HepG2 (cell line): Measurements from ENCODE around the gene PIWIL1. TPM values are rescaled to one million over a fixed set of nuclear protein-coding genes. Genes with fewer than 3 reads are reported as not detected.

Experiments
- ATAC-seq: fragments of 200-7000 bp; cut with Tn5 transposase; 3 replicates; pipeline ENCODE4 v1.9.1; 2020; ENCODE audit warnings: mild to moderate bottlenecking, moderate library complexity
- BruUV-seq: library from RNA; stranded (reverse); fragments of 400-500 nt; replicated peaks from 2 replicates; lab custom pipeline; 2021; lab: Mats Ljungman, UMichigan
- CTCF ChIA-PET: fragments of 300-600 bp; formaldehyde crosslinking; extraction: SDS; loops from one replicate; lab custom pipeline; 2021; ENCODE audit warnings: low total read pairs, inconsistent platforms, low intra/inter-chr PET ratio; lab: Yijun Ruan, JAX
- POLR2A ChIA-PET: fragments of 350-600 bp; sonication (Branson Sonifier 250); formaldehyde crosslinking; loops from one replicate; lab custom pipeline; 2020; ENCODE audit warnings: antibody characterized with exemption, inconsistent platforms; lab: Yijun Ruan, JAX
- DNase-seq: peaks from one replicate; pipeline ENCODE4 v3.0.0-alpha.2; 2015; ENCODE audit warnings: low spot score
- FAIRE-seq: peaks from 3 replicates; lab custom pipeline; 2011; peaks lifted over from hg19 to GRCh38; lab: Jason Lieb, UNC
- H2AFZ ChIP-seq: one replicate; pipeline ENCODE4 v1.6.1; 2011; ENCODE audit warnings: low read length, inconsistent platforms
- H3K27ac ChIP-seq: fragments of 300-600 bp; 3 replicates; pipeline ENCODE4 v1.8.0; 2011; ENCODE audit warnings: mixed run types, mild to moderate bottlenecking, mixed read lengths, low read length, inconsistent platforms; ENCODE audit not compliant: insufficient read depth; ENCODE audit errors: extremely low read length
- H3K27me3 ChIP-seq, 2 experiments: fragments of 200-600 bp in 1 of 2; 2 replicates in 1 of 2; 3 replicates in 1 of 2; pipeline versions ENCODE4 v1.6.0 to v1.8.0; 2011; ENCODE audit warnings: low read length in 2 of 2, mild to moderate bottlenecking in 2 of 2, moderate library complexity in 2 of 2, inconsistent platforms in 1 of 2; ENCODE audit not compliant: insufficient read depth in 2 of 2, control insufficient read depth in 1 of 2
- H3K36me3 ChIP-seq, 2 experiments: fragments of 200-600 bp in 1 of 2; replicated peaks in 1 of 2; 2 replicates in 1 of 2; 3 replicates in 1 of 2; pipeline versions ENCODE4 v1.5.1 to v1.8.0; 2011; ENCODE audit warnings: low read length in 2 of 2, inconsistent platforms in 1 of 2; ENCODE audit not compliant: insufficient read depth in 2 of 2, control insufficient read depth in 1 of 2
- H3K4me1 ChIP-seq: 2 replicates; pipeline ENCODE4 v1.5.1; 2012; ENCODE audit warnings: low read length, inconsistent platforms; ENCODE audit not compliant: insufficient read depth
- H3K4me2 ChIP-seq: 2 replicates; pipeline ENCODE4 v1.6.0; 2011; ENCODE audit warnings: low read depth, low read length, inconsistent platforms
- H3K4me3 ChIP-seq, 3 experiments: fragments of 200-600 bp in 1 of 3; sonication (generic), shearing (Covaris generic) in 1 of 3; replicated peaks in 1 of 3; 2 replicates each; pipeline ENCODE4 v1.5.1; 2011 to 2016; ENCODE audit warnings: low read length in 3 of 3, inconsistent platforms in 2 of 3, low read depth in 2 of 3, mild to moderate bottlenecking in 2 of 3, control low read depth in 1 of 3, mixed read lengths in 1 of 3; ENCODE audit not compliant: insufficient read depth in 1 of 3
- H3K79me2 ChIP-seq: one replicate; pipeline ENCODE4 v1.6.1; 2011; ENCODE audit warnings: low read length, inconsistent platforms; ENCODE audit not compliant: insufficient read depth
- H3K9ac ChIP-seq: 2 replicates; pipeline ENCODE4 v1.6.0; 2011; ENCODE audit warnings: mild to moderate bottlenecking, low read depth, low read length, inconsistent platforms; ENCODE audit not compliant: insufficient read depth
- H3K9me3 ChIP-seq: 2 replicates; pipeline ENCODE4 v1.5.1; 2012; ENCODE audit warnings: mild to moderate bottlenecking, low read length
- H4K20me1 ChIP-seq: 2 replicates; pipeline ENCODE4 v1.6.0; 2011; ENCODE audit warnings: inconsistent platforms, mild to moderate bottlenecking, low read length, moderate library complexity; ENCODE audit not compliant: insufficient read depth
- ARNT ChIP-seq: fragments of 450-650 bp; IDR thresholded peaks from 2 replicates; pipeline ENCODE4 v1.6.1; 2017
- ATF7-NPFF ChIP-seq: sonication (generic); formaldehyde crosslinking; IDR thresholded peaks from 2 replicates; pipeline ENCODE4 v1.8.1; 2023; ENCODE audit warnings: mild to moderate bottlenecking, low read depth, missing genetic modification reagents, moderate library complexity
- DNMT1 ChIP-seq: sonication (generic); formaldehyde crosslinking; IDR thresholded peaks from 2 replicates; pipeline ENCODE4 v1.5.1; 2020; ENCODE audit warnings: mild to moderate bottlenecking, missing genetic modification reagents
- ELF1 ChIP-seq: sonication (generic); formaldehyde crosslinking; IDR thresholded peaks from 2 replicates; pipeline ENCODE4 v1.4.0; 2020; ENCODE audit warnings: missing genetic modification reagents
- GTF3A ChIP-seq: sonication (generic); formaldehyde crosslinking; conservative IDR thresholded peaks from 2 replicates; pipeline ENCODE4 v1.4.0; 2020; ENCODE audit warnings: mild to moderate bottlenecking, missing genetic modification reagents
- HES4 ChIP-seq: sonication (generic); formaldehyde crosslinking; IDR thresholded peaks from 2 replicates; pipeline ENCODE4 v1.9.0; 2021; ENCODE audit warnings: mild to moderate bottlenecking, missing genetic modification reagents, borderline replicate concordance
- KDM6A ChIP-seq: IDR thresholded peaks from 2 replicates; pipeline ENCODE4 v1.6.1; 2016; ENCODE audit warnings: low read depth
- MAFK ChIP-seq, 2 experiments: IDR thresholded peaks in 1 of 2; conservative IDR thresholded peaks in 1 of 2; 2 replicates each; pipeline ENCODE4 v1.6.1; 2011; ENCODE audit warnings: improper control_type of control experiment in 2 of 2, low read length in 2 of 2
- MLXIP ChIP-seq: sonication (generic); formaldehyde crosslinking; IDR thresholded peaks from 2 replicates; pipeline ENCODE4 v1.9.0; 2021; ENCODE audit warnings: missing genetic modification reagents, borderline replicate concordance
- NCOA5 ChIP-seq: sonication (generic); formaldehyde crosslinking; IDR thresholded peaks from 2 replicates; pipeline ENCODE4 v1.4.0; 2020; ENCODE audit warnings: missing genetic modification reagents
- PAWR ChIP-seq: sonication (generic); formaldehyde crosslinking; IDR thresholded peaks from 2 replicates; pipeline ENCODE4 v1.4.0; 2020; ENCODE audit warnings: missing genetic modification reagents, mild to moderate bottlenecking, borderline replicate concordance
- PLSCR1 ChIP-seq: sonication (generic); formaldehyde crosslinking; IDR thresholded peaks from 2 replicates; pipeline ENCODE4 v1.5.0; 2020; ENCODE audit warnings: missing genetic modification reagents, mild to moderate bottlenecking, borderline replicate concordance
- REXO4 ChIP-seq: sonication (generic); formaldehyde crosslinking; IDR thresholded peaks from 2 replicates; pipeline ENCODE4 v1.8.0; 2022; ENCODE audit warnings: missing genetic modification reagents, mild to moderate bottlenecking, borderline replicate concordance
- SOX6 ChIP-seq, 2 experiments: fragments of 450-650 bp in 1 of 2; sonication (generic) in 1 of 2; formaldehyde crosslinking in 1 of 2; IDR thresholded peaks; 2 replicates each; pipeline versions ENCODE4 v1.4.0 to v1.6.1; 2017 to 2020; ENCODE audit warnings: antibody characterized with exemption in 1 of 2, mild to moderate bottlenecking in 1 of 2, missing genetic modification reagents in 1 of 2
- ZBTB7B ChIP-seq: sonication (generic); formaldehyde crosslinking; IDR thresholded peaks from 2 replicates; pipeline ENCODE4 v1.4.0; 2020; ENCODE audit warnings: missing genetic modification reagents
- ZEB1 ChIP-seq: IDR thresholded peaks from 2 replicates; pipeline ENCODE4 v1.6.1; 2012; ENCODE audit warnings: mild to moderate bottlenecking, low read depth, inconsistent platforms; ENCODE audit not compliant: insufficient replicate concordance
- ZNF234 ChIP-seq: sonication (generic); formaldehyde crosslinking; conservative IDR thresholded peaks from 2 replicates; pipeline ENCODE4 v1.5.1; 2020; ENCODE audit warnings: mild to moderate bottlenecking, missing genetic modification reagents
- ZNF263 ChIP-seq: sonication (generic); formaldehyde crosslinking; IDR thresholded peaks from 2 replicates; pipeline ENCODE4 v1.4.0; 2020; ENCODE audit warnings: missing genetic modification reagents
- ZNF3 ChIP-seq: IDR thresholded peaks from 2 replicates; pipeline ENCODE4 v1.7.0; 2017; ENCODE audit warnings: inconsistent platforms
- ZNF431 ChIP-seq: sonication (generic); formaldehyde crosslinking; IDR thresholded peaks from 2 replicates; pipeline ENCODE4 v1.9.0; 2022; ENCODE audit warnings: missing genetic modification reagents, low read depth, mild to moderate bottlenecking, borderline replicate concordance
- ZNF484 ChIP-seq: sonication (generic); formaldehyde crosslinking; IDR thresholded peaks from 2 replicates; pipeline ENCODE4 v1.5.1; 2020; ENCODE audit warnings: mild to moderate bottlenecking, low read depth, missing genetic modification reagents, borderline replicate concordance
- ZNF773 ChIP-seq: sonication (generic); formaldehyde crosslinking; IDR thresholded peaks from 2 replicates; pipeline ENCODE4 v1.4.0; 2020; ENCODE audit warnings: missing genetic modification reagents, borderline replicate concordance
- WGBS: methylation state at CpG from one replicate; pipeline ENCODE4 v1.1.6; 2017; ENCODE audit warnings: low lambda C conversion rate; 5-methylcytosine and 5-hydroxymethylcytosine counted together
- in situ Hi-C: cut with HindIII; loops from 2 replicates; pipeline ENCODE4 v1.10.0; 2017; ENCODE audit warnings: low pct_unique_long_range_greater_than_20kb; ENCODE audit not compliant: extremely low pct_ligation_motif_present
- intact Hi-C: fragments of 100-400 bp; cut with micrococcal nuclease; formaldehyde crosslinking; loops from one replicate; pipeline ENCODE4 v1.10.0; 2022; ENCODE audit not compliant: unreplicated experiment
- polyA plus RNA-seq, 8 experiments: library from polyadenylated mRNA; depleted of rRNA in 3 of 8; stranded (reverse) in 7 of 8; unstranded in 1 of 8; fragments of >200 nt; fragmentation: Illumina TruSeq in 4 of 8; extraction: Trizol in 4 of 8; gene quantifications; 2 replicates each; pipeline versions ENCODE4 v1.2.1 to v1.2.3, GENCODE V29; 2011 to 2016; ENCODE audit warnings: low read depth in 4 of 8, missing spikeins in 1 of 8, mixed read lengths in 1 of 8; ENCODE audit not compliant: insufficient read depth in 1 of 8
- total RNA-seq, 5 experiments: library from RNA; depleted of rRNA; stranded (reverse); fragments of >200 nt; fragmentation: Illumina TruSeq; extraction: Trizol; gene quantifications; 2 replicates each; pipeline ENCODE4 v1.2.3, GENCODE V29; 2016; ENCODE audit warnings: low read depth in 1 of 5

PIWIL1 gene
- total and polyA plus RNA-seq, 2 of the 13 experiments (the other 11 are each of a cell fraction or from before 2014, with no cell fraction given) = not detected

GRCh38 chr12:130394906-130395305, 57.2 kb downstream of the PIWIL1 start (continued):
- TF ChIP-seq ZEB1 (no peak), GTF3A (CRISPR knock-in tag) (no peak), ELF1 (CRISPR knock-in tag) (no peak), KDM6A (CRISPR knock-in tag) (no peak), ZBTB7B (CRISPR knock-in tag) (no peak), NCOA5 (CRISPR knock-in tag) (no peak), HES4 (CRISPR knock-in tag) (no peak), PLSCR1 (CRISPR knock-in tag) (no peak), ZNF234 (CRISPR knock-in tag) (no peak), REXO4 (CRISPR knock-in tag) (no peak), ARNT (no peak), ZNF484 (CRISPR knock-in tag) (no peak), DNMT1 (no peak), ZNF431 (CRISPR knock-in tag) (no peak), ZNF263 (no peak), ATF7-NPFF (CRISPR knock-in tag) (no peak)
- TF ChIP-seq, all 625 proteins: peak for 0

GRCh38 chr12:130396667-130397066, 59.0 kb downstream of the PIWIL1 start:
- no peak for FAIRE-seq
- intact Hi-C loops = no loop called here
- no peak for TF ChIP-seq ARNT
- no peak for TF ChIP-seq ZNF773
- TF ChIP-seq SOX6 (IDR thresholded peaks at IDR 0.05) = no peak
- TF ChIP-seq SOX6 (CRISPR knock-in tag; IDR thresholded peaks at IDR 0.05) = no peak
- TF ChIP-seq PAWR (CRISPR knock-in tag) = no peak
- TF ChIP-seq ZNF3 (CRISPR knock-in tag) = no peak
- TF ChIP-seq MAFK (conservative IDR thresholded peaks at IDR 0.05 in 1 of 2, IDR thresholded peaks at IDR 0.05 in 1 of 2; ENCODE audit: low read length in 2 of 2) = no peak
- no peak for TF ChIP-seq MLXIP (CRISPR knock-in tag)

More at GRCh38 chr12:130396667-130397066, 59.0 kb downstream of the PIWIL1 start:
- H3K4me2 ChIP-seq = no peak overlapping the region
- no peak overlapping the region for H3K4me3 ChIP-seq
- no peaks in the 10 kb centered on the region for H3K79me2 ChIP-seq
- WGBS = 3% methylated on average over 2 of the region's 2 CpGs
- H3K9me3 ChIP-seq = no peaks in the 10 kb centered on the region
- no peaks in the 10 kb centered on the region for H4K20me1 ChIP-seq
- ATAC-seq = no peak
- ChIA-PET CTCF (no interaction called here), POLR2A (no interaction called here)
- no peaks in the 10 kb centered on the region for H3K4me1 ChIP-seq
- H3K27me3 ChIP-seq = peaks cover 0 to 8% of the 10 kb centered on the region in 2 experiments; a peak in 2 of 5 replicates
- in situ Hi-C loops = no loop called here
- no peak overlapping the region for H3K27ac ChIP-seq
- no peak overlapping the region for H2AFZ ChIP-seq
- no peak for DNase-seq
- H3K36me3 ChIP-seq = no peaks in the 10 kb centered on the region
- no TSS peak for BruUV-seq
- no peak overlapping the region for H3K9ac ChIP-seq
